Measurements from ENCODE around the gene GABRR3.

Gene GABRR3

GRCh38 chr3:97949110-97949485 lies 86.0 kb downstream of the GABRR3 start:
- Mint-ChIP-seq H3K27ac (no peak overlapping the region), H3K36me3 (peaks cover 46 to 65% of the 10 kb centered on the region in 2 donors), H3K27me3 (no peaks in the 10 kb centered on the region), H3K4me1 (no peaks in the 10 kb centered on the region), H3K4me3 (no peak overlapping the region), H3K9me3 (no peaks in the 10 kb centered on the region)
- ATAC-seq (replicated peaks) = no peak
- no peak for DNase-seq

- DNase-seq = no peak
- Mint-ChIP-seq H3K4me3 (no peak overlapping the region), H3K36me3 (peaks cover 50 to 64% of the 10 kb centered on the region in 2 donors), H3K27ac (no peak overlapping the region), H3K4me1 (no peaks in the 10 kb centered on the region), H3K9me3 (no peaks in the 10 kb centered on the region), H3K27me3 (no peaks in the 10 kb centered on the region)
- no peak for ATAC-seq (replicated peaks)
Observed at GRCh38 chr3:97948351-97949109, 86.6 kb downstream of the GABRR3 start.

DNA sequence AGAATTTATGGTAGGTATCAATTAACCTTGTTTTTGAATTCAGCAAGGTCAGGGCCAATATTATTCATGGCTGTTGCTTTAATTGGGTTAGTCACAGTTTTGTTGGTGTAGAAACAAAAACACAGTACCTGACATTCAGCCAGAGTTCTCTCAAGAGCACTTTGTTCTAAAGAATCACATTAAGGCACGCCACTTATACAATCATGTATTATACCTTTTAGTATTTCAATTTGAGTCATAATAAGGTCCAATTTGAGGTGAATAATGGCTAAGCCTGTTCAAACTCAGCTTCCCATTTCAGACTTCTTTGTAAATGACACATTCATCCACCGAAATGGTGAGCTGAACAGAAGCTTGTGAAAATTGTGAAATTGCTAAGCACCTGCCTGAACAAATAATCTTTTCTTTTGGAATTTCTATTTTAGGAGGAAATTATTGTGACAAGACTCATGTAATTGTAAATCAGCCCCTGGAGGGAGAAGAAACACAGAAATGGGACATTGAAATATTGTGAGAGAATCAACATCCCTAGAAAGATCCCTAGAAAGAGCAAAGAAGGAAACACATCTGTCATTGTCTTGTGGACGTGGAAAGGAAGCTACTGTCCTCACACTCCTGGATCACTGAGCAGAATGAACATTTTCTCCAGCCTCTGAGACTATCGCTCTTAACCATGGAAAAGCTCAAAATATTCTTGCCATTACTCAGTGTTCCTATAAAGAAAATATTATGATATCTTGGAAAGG lies 92.1 kb downstream of the GABRR3 start:
- Mint-ChIP-seq H3K9me3 (no peaks in the 10 kb centered on the region), H3K27me3 (no peaks in the 10 kb centered on the region), H3K4me1 (peaks cover 0 to 2% of the 10 kb centered on the region in 2 donors), H3K36me3 (peaks cover 19 to 26% of the 10 kb centered on the region in 2 donors), H3K27ac (no peak overlapping the region), H3K4me3 (no peak overlapping the region)
- ATAC-seq (replicated peaks) (no peak), DNase-seq (no peak)

DNA sequence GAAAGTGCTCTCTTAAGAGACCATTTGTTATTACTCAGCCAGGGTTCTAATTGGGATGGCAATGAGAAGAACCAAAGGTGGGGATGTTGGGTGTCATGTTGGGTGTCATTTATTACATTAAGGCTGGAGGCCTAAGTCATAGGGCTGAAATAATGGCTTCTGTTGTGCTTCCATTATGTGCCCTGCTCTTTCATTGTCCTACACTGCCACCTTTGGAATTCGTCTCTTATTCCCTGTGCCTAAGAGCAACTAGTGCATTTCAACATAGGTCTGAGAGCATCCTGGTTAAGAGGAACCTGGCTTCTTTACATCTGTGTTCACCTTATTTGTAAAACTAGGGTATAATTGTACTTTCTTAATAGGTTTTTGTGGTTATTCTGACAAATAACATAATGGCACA lies 95.1 kb downstream of the GABRR3 start:
- DNase-seq (no peak), ATAC-seq (replicated peaks) (no peak)
- no peaks in the 10 kb centered on the region for H3K27me3 Mint-ChIP-seq
- H3K4me1 Mint-ChIP-seq = peaks cover 0 to 2% of the 10 kb centered on the region in 2 donors
- H3K27ac Mint-ChIP-seq = no peak overlapping the region
- H3K4me3 Mint-ChIP-seq = no peak overlapping the region
- no peaks in the 10 kb centered on the region for H3K9me3 Mint-ChIP-seq
- peaks cover 13 to 17% of the 10 kb centered on the region in 2 donors for H3K36me3 Mint-ChIP-seq

DNA sequence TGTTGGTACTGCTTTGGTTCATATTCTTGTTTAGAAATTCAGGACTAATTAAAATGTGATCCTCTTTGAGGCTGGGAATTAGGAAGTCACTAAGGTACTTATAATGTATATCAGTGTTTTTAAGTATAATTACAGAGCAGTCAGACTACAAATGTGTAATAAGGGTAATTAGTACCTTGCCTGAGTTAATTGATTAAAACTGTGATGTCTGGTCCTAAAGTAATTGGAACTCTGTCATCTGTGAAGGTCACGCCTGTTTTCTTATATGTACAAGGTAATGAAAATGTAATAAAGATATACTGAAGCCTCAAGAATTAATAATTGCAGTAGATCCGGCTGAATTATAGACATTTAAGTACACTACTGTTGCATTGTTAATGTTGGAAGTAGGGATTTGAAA lies 95.7 kb downstream of the GABRR3 start:
- no peak overlapping the region for H3K27ac Mint-ChIP-seq
- no peak overlapping the region for H3K4me3 Mint-ChIP-seq
- peaks cover 13 to 17% of the 10 kb centered on the region in 2 donors for H3K36me3 Mint-ChIP-seq
- ATAC-seq (replicated peaks) (no peak), DNase-seq (no peak)
- peaks cover 0 to 2% of the 10 kb centered on the region in 2 donors for H3K4me1 Mint-ChIP-seq
- H3K9me3 Mint-ChIP-seq = no peaks in the 10 kb centered on the region
- H3K27me3 Mint-ChIP-seq = no peaks in the 10 kb centered on the region

GRCh38 chr3:97938444-97938843 lies 96.7 kb downstream of the GABRR3 start:
- Mint-ChIP-seq H3K27me3 (no peaks in the 10 kb centered on the region), H3K27ac (no peak overlapping the region), H3K9me3 (no peaks in the 10 kb centered on the region), H3K4me3 (no peak overlapping the region), H3K4me1 (peaks cover 0 to 2% of the 10 kb centered on the region in 2 donors), H3K36me3 (peaks cover 7 to 17% of the 10 kb centered on the region in 2 donors)
- ATAC-seq (replicated peaks) (no peak), DNase-seq (no peak)

- no peak for DNase-seq
- no peak for ATAC-seq (replicated peaks)
- no peak overlapping the region for H3K4me3 Mint-ChIP-seq
- no peaks in the 10 kb centered on the region for H3K27me3 Mint-ChIP-seq
- H3K9me3 Mint-ChIP-seq = no peaks in the 10 kb centered on the region
- H3K36me3 Mint-ChIP-seq = peaks cover 9 to 18% of the 10 kb centered on the region in 2 donors
- no peak overlapping the region for H3K27ac Mint-ChIP-seq
- peaks cover 0 to 2% of the 10 kb centered on the region in 2 donors for H3K4me1 Mint-ChIP-seq
Observed at GRCh38 chr3:97937205-97937604, 97.9 kb downstream of the GABRR3 start.

DNA sequence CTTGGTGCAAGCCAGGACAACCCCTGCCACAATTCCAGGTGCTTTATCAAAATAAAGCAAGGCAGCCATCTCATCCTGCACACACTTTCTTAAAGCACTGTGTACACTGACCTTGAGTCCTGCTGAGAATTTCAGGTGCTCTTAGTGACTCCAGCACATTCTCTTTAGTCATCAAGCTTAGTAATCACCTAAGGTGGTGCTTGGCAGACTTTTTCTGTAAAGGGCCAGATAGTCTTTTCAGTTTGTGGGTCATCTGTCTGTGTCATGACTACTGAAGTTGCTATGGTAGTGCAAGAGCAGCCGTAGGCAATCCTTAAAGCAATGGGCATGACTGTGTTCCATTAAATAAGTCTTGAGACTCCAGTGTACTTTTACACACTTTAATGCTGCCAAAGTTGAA lies 99.3 kb downstream of the GABRR3 start:
- Mint-ChIP-seq H3K36me3 (peaks cover 14 to 23% of the 10 kb centered on the region in 2 donors), H3K27ac (no peak overlapping the region)
- no peak for ATAC-seq (replicated peaks)

More for the DNA sequence above, 99.3 kb downstream of the GABRR3 start:
- H3K4me3 Mint-ChIP-seq = no peak overlapping the region
- H3K4me1 Mint-ChIP-seq = peaks cover 0 to 2% of the 10 kb centered on the region in 2 donors
- H3K27me3 Mint-ChIP-seq = no peaks in the 10 kb centered on the region
- peaks cover 0 to 2% of the 10 kb centered on the region in 2 donors for H3K9me3 Mint-ChIP-seq
- no peak for DNase-seq
